ENCODE data around the gene SCAPER.
"Not testable (repeated sequence)": the region's sequence is repeated elsewhere in the genome, so short reads cannot be mapped to it uniquely, and the experiment has no call there.

SCAPER gene

DNA sequence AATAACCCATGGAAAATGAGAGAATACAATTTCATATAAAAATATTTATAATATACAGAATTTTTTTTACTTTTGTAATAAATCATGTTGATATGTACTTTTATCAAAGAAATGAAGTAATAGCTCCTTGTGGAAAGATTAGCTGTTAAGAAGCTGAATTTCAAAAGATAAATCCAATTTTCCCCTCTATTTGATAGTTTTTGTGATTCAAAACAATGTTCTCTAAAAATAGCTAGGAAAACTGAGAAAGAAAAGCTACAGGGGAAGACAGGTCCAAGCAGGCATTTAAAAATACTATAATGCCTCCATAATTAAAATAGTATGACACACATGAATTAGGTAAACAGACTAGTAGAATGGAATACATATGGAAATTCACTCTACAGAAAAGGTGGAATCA, 44.9 kb downstream of the SCAPER start:
- no peak for DNase-seq

DNA sequence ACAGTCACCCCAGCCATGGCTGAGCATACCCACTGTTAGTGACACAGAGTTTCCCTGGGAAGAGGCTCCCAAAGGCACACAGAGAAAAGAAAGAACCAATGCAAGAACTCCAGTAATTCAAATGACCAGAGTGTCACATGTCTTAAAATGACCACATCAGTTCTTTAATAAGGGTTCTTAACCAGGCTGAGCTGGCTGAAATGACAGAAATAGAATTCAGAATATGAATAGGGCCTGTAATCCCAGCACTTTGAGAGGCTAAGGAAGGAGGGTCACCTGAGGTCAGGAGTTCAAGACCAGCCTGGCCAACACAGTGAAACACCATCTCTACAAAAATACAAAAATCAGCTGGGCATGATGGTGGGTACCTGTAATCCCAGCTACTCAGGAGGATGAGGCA, 54.8 kb downstream of the SCAPER start:
- not testable (repeated sequence) for DNase-seq

DNA sequence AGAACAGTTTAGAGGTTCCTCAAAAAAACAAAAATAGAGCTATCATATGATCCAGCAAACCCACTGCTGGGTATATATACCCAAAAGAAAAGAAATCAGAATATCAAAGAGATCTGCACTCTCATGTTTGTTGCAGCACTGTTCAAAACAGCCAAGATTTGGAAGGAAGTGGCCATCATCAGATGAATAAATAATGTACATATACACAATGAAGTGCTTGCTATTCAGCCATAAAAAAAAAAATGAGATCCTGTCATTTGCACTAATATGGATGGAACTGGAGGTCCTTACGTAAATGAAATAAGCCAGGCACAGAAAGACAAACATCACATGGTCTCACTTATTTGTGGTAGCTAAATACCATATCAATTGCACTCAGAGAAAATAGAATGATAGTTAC, 58.4 kb downstream of the SCAPER start:
- no peak for DNase-seq

DNA sequence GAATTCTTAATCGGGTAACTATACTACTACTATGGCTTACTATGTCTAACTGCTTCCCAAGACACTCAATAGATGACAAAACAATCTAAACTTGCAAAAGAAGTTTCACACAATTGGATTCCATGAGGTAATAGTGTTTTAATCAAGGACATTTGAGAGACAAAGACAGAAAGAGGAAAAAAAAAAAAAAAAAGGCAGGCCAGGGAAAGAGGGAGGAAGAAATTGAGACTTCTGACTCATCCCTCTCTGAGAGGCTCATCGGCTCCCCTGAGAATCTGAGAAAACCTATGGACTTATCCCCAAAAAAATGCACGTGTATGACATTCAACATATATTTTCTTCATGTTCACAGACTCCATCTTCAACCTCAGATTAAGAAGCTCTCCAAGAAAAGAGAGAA, 61.0 kb downstream of the SCAPER start:
- DNase-seq: no peak

DNA sequence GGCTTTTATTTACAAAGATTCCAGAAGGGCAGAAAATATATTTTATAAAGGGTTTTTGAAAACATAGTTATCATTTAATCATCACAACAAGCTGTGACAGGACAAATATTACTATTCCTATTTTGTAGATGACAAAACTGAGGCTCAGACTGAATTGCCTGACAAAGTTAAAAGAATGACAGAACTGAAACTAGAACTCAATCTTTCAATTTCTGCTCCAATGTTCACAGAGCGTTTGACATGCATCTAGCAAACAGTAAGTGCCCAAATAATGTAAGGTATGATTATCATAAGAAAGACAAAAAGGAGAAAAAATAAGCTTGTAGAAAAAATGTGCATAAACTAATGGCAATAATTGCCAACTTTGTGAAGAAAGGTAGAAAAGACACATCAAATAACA, 61.9 kb downstream of the SCAPER start:
- no peak for DNase-seq

DNA sequence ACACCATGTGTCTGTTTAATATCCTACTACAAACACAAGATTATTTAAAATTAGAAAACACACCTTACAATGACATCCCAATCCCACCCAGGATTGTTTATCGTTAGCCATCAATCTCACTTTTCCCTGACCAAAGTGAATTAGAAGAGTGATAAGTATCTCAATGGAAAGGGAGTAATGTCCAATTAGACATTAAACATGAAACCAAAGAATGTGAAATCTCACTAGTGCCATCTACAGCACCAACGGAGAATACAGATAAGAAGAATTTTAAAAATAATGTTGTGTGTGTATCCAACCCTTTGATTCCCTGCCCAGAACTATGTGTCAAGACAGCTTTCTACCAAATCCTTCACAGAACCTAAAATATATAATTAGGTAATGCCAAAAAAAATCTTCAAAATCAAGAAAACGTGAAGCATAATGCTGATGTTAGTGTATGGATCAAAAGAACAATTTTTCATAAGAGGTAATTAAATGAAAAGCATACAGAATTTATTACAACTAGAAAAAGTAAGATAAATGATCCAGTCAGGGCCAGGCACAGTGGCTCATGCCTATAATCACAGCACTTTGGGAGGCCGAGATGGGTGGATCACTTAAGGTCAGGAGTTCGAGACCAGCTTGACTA, 64.2 kb downstream of the SCAPER start:
- DNase-seq: no peak

DNA sequence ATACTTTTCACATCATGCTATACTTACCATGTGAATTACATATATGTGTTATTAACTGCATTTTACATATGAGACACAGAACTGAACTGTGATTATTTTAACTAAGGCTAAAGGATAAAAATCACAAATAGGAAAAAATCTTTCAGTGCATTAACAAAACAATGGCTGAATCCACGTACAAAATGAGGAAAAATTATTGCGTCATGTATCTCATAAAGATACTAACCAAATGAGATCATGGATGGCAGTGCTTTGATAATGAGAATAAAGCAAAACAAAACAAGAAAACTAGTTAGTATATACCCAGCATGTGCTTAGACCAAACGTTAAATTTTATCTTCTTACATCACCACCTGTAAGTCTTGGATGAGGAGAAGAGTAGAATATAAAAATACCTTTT, 66.0 kb downstream of the SCAPER start:
- DNase-seq: no peak

DNA sequence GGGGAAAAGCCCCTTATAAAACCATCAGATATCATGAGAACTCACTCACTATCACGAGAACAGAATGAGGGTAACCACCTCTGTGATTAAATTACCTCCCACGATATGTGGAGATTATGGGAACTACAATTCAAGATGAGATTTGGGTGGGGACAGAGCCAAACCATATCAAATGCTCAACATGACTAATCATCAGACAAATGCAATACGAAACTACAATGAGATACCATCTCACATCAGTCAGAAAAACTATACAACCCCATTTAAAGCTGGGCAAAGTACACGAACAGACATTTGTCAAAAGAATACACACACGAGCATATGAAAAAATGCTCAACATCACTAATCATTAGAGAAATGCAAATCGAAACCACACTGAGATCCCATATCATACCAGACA, 67.7 kb downstream of the SCAPER start:
- no peak for DNase-seq

DNA sequence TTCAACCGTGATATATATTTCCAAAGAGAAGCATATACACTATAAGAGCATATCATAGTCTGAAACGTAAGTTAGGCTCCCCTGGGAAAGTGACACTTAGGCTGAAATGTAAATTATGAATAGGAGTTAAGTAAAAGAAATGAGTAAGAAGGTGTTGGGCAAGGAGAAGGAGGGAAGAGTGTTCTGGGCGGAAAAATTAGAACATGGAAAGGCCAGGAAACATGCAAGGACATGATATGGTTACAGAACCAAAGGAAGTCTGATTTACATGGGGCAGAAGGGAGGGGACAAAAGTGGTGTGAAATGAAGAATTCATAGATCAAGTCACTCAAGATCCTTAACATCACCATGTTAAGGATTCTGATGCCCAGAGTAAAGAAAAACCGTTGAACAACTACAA, 75.2 kb downstream of the SCAPER start:
- no peak for DNase-seq

DNA sequence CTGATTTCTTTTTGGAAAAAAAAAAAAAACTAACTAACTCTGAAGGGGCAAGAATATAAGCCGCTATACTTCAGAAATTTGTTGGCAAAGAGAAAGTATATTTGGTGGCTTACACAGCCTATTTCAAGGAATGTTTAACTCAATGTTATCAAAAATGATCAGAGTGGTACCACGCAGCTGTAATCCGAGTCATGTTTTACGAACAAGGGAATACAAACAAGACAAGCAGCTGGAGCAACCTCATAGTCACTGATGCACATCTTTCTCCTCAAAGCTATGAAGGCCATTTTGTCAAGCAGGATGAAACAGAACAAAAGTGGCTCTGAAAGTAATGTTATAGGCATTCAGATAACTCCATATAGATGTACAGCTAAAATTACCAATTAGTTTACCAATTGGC, 81.2 kb downstream of the SCAPER start:
- DNase-seq: no peak

DNA sequence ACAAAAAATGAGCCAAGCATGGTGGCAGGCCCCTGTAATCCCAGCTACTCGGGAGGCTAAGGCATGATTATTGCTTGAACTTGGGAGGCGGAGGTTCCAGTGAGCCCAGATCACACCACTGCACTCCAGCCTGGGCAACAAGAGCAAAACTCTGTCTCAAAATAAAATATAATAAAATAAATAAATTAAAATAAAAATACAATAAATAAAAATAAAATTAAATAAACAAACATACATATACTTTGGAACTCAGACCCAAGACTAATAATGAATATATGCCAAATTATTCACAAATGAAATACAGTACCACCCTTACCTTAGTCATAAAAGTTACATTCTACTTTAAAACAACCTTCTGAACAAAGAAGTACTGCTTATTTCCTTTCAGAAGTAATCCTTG, 81.8 kb downstream of the SCAPER start:
- DNase-seq: no peak

DNA sequence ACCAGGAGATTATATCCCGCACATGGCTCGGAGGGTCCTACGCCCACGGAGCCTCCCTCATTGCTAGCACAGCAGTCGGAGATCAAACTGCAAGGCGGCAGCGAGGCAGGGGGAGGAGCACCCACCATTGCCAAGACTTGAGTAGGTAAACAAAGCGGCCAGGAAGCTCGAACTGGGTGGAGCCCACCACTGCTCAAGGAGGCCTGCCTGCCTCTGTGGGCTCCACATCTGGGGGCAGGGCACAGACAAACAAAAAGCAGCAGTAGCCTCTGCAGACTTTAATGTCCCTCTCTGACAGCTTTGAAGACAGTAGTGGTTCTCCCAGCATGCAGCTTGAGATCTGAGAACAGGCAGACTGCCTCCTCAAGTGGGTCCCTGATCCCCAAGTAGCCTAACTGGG, 86.2 kb downstream of the SCAPER start:
- not testable (repeated sequence) for DNase-seq

DNA sequence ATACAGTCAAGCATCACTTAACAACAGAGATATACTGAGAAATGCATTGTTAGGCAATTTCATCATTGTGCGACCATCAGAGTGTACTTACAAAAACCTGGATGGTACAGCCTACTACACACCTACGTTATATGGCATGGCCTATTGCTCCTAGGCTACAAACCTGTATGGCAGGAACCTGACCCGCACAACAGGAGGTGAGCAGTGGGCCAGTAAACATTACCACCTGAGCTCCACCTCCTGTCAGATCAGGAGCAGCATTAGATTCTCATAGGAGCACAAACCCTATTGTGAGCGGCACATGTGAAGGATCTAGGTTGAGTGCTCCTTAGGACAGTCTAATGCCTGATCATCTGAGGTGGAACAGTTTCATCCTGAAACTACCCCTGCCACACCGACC, 89.7 kb downstream of the SCAPER start:
- DNase-seq: no peak

DNA sequence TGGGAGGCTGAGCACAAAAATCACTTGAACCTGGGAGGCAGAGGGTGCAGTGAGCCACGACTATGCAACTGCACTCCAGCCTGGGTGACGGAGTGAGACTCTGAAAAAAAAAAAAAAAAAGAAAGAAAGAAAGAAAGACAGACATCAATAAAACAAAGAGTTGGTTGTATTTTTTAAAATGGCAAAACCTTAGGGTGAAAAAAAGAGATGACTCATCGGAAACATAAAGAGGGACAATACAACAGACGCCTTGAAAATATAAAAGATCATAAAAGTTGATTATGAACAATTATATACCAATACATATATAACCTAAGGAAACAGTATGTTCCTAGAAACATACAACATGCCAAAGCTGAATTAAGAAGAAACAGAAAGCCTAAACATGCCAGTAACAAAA, 92.8 kb downstream of the SCAPER start:
- DNase-seq: no peak

DNA sequence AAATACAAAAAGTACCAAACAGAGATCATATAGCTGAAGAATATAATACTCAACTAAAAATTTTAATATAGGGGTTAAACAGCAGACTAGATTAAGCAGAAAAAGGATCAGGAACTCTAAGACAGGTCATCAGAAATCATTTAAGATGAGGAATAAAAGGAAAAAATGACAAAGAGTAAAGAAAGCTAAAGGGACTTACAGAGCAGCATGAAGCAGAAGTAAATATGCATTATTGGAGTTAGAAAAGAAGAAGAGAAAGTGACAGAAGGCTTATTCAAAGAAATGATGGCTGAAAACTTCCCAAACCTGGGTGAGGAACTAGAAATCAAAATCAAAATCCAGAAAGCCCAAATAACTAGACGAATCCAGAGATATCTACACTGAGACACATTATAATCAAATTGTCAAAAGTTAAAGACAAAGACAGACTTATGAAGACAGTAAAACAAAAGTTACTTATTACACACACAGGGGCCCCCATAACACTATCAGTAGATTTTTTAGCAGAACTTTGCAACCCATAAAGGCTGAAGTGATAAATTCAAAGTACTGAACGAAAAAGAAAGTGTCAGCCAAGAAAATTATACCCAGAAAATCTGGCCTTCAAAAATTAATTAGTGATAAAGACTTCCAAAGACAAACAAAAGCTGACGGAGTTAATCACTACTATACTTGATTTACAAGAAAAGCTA, 95.6 kb downstream of the SCAPER start:
- DNase-seq: no peak

DNA sequence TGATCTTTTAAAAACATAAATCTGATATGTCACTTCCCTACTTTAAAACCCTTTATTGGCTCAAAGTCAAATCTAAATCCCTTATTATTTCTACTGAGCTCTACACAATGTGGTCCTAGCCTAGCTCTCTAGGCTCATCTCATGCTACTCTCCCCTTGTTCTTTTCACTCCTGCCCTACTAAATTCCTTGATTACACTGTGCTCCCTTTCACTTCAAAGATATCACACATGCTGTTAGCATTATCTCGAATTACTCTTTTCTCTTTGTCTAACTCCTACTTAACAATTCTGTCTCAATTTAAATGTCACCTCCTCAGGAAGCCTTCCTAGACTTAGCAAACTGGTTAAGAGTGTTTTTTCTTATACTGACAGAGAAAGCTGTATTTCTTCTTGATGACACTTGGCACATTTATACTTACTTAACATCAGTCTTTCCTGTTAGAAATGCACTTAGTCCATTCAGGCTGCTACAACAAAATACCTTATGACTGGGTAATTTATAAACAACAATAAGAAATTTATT, 102.0 kb downstream of the SCAPER start:
- DNase-seq: no peak

DNA sequence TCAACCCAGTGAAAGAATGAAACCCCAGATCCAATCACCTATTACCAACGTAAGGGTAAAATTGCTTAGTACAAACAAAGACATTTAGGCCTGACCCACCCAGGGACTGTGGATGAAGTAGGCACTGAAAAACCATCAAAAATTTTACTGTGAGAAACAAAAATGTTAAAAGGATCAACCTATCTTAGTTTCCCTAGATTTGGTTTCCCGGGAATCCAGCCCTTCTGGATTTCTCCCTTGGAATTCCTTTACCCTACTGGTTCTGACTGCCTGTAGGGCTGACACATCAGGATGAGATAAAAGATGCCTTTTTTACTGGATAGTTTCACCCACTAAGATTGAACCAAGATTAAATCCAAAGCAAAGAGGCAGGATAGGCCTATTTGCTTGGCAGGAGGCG, 102.7 kb downstream of the SCAPER start:
- DNase-seq: no peak

DNA sequence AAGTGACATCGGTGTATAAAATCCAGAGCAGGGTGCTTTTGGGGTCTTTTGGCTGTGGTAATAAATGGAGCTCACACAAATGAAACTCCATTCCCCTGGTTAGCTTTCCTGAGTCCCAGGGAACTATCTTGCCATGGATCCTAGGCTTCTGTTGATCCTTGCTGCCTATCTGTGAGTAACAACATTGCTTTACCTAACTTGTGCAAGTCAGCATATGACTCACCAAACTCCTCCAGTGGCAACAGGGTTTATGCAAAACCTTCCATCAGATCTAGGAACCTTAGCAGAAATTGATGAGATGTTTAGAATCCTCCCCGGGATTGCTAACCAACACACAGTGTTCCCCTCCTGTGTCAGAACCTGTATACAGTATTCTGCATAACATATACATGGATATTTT, 105.4 kb downstream of the SCAPER start:
- DNase-seq: no peak

DNA sequence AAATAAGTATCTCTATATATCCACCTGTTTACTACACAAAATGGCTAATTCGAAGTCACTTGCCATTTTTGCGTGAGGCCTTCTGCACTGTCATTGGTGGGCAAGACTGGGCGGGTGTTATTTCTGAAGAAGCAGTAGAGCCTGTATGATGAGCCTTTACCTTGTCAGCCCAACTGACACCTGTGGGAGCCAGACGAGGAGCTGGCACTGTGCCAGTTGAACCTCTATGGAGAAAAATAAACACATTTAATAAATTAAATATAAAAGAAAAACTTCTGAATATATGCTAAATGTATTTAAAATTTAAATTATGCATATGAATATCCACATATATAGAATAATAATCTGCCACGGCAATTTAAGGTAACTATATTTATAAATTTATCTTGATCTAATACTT, 109.9 kb downstream of the SCAPER start:
- no peak for DNase-seq

DNA sequence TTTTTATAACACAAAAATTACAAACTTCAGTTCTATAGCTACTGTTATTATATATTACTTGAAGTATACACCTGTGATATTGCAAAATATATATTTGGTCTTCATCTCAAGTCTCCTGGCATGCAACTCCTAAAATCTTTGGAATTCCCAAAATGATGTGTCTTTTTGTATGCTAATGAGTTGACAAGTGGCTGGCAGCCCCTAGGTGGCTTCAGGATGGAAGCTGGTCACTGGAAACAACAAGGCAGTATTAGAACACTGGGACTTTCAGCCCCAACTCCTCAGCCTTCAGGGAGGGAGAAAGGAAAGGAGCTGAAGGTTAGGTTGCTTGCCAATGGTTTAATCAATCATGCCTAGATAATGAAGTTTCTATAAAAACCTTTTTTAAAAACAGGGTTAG, 112.0 kb downstream of the SCAPER start:
- DNase-seq: no peak

DNA sequence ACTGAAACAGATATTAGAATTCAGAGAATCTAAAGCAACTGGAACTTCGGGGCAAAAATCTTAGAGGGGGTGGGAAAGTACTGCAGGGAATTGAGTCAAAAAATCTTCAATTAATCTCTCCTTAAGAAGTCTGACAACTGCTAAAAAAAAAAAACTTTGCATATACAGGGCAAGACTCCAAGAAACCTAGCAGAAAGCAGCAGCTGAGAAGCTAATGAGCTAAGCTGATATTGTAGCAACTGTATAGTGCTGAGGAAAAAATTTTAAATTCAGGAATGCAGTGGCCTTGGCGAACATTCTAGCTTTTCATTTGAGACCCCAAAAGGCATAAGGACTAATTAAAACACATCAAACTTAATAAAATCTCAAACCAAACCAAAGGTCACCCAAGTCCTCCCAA, 113.6 kb downstream of the SCAPER start:
- DNase-seq: no peak

DNA sequence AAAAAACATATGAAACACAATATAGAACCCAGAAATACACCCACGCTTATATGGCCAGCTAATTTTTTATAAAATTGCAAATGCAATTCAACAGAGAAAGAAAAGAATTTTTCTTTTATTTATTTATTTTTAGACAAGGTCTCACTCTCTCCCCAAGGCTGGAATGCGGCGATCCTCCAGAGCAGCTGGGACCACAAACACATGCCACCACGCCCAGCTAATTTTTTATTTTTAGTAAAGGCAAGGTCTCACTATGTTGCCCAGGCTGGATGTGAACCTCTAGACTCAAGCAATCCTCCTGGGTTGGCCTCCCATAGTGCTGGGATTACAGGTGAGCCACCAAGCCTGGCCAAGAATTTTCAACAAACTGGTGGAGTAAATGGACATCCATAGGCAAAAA, 117.9 kb downstream of the SCAPER start:
- no peak for DNase-seq

DNA sequence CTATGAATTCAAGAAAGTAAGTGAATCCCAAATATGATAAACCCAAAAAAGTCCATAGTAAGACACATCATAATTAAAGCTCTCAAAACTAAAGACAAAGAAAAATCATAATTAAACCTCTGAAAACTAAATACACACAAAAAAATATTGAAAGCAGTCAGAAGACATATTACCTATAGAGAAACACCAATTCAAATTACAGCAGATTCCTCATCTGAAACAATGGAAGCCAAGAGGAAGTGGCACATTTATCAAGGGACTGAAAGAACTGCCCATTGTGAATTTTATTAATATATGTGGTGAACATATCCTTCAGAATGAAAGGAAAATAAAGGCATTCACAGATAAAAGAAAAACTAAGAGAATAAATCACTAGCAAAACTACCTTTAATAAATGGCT, 128.2 kb downstream of the SCAPER start:
- no peak for DNase-seq

DNA sequence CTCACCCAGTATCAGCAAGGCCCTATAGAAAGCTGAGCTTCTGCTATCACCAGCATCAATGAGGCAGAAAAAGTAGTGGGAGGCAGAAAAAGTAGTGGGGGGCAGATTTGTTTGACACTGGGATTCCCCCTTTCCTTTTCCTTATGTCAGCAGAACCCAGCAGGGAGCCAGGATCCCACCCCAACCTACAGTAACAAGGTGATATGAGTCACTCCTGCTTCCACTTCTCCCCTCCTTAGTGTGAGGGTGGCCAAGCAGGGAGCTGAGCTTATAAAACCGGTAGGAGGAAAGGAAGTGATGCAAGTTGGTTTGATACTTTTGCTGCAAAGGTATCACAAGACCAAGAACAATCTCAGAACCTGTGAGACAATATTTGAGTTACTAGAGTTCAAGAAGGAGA, 128.7 kb downstream of the SCAPER start:
- DNase-seq: no peak

DNA sequence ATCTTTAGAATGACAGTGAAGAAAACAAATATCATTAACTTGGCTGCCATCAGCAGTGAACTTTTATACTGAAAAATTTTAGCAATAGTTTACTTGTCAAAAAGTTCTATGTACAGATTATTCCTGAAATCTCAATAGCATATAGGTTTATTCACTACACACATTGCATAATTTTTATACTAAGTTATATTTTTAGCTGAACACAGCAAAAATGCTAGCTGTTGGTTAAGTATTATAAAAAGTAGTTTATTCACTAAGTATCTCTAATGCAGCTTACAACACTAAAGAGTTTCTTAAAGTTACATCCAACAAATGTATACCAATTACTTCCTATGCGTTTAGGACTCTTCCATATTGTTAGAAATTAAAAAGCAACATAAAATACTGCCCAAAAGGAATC, 131.9 kb downstream of the SCAPER start:
- no peak for DNase-seq
